GM12891 (cell line): Measurements from ENCODE around the gene LCNL1.

Experiments used
- POLR2A ChIP-seq: IDR thresholded peaks from 2 replicates; pipeline ENCODE4 v1.6.1; 2011; ENCODE audit warnings: low read depth, low read length, control low read depth
- TAF1 ChIP-seq: IDR thresholded peaks from 2 replicates; pipeline ENCODE4 v1.6.1; 2011; ENCODE audit warnings: low read depth, low read length, control low read depth

- TF ChIP-seq POLR2A = no peak
- TF ChIP-seq TAF1 = no peak
These were observed 12.4 kb upstream of the LCNL1 start for GRCh38 chr9:136970361-136970760.
